ENCODE measurements around the gene PRICKLE2. TPM values are rescaled to one million over a fixed set of nuclear protein-coding genes. Genes with fewer than 3 reads are reported as not detected.

Gene PRICKLE2
- total RNA-seq, 1 experiment from 2014 or later = 3.2 TPM

- no peaks in the 10 kb centered on the region for H3K9me3 ChIP-seq (ENCODE audit: control insufficient read depth, low read depth, low read length)
- no peak overlapping the region for H4K5ac ChIP-seq (ENCODE audit: insufficient read length, low read depth, low read length)
- no peaks in the 10 kb centered on the region for H3K4me1 ChIP-seq (ENCODE audit: insufficient read depth, low read length)
- peak; percentile 62 for TF ChIP-seq CTCF (conservative IDR thresholded peaks at IDR 0.05)
- Mint-ChIP-seq H3K27me3 (ENCODE audit: low read depth) (peaks cover 1% of the 10 kb centered on the region; the same call in 1 of the 2 replicates), H3K9me3 (no peaks in the 10 kb centered on the region), H3K4me3 (no peak overlapping the region), H3K27ac (no peak overlapping the region), H3K4me1 (peaks cover 6 to 21% of the 10 kb centered on the region in 2 experiments), H3K36me3 (ENCODE audit: insufficient read depth in 1 of 3, low read depth in 3 of 3) (no peaks in the 10 kb centered on the region; a peak in 1 of 7 replicates)
- no peak overlapping the region for H3T11ph ChIP-seq (ENCODE audit: low read length)
- H3K79me2 ChIP-seq (ENCODE audit: insufficient read depth, low read length) = no peaks in the 10 kb centered on the region
- H2BK12ac ChIP-seq (ENCODE audit: insufficient read length, low read depth, low read length) = no peak overlapping the region
- no peak overlapping the region for H2AK5ac ChIP-seq (ENCODE audit: insufficient read length, low read length)
- H3K23me2 ChIP-seq (ENCODE audit: insufficient read length, low read depth, low read length, poor library complexity, severe bottlenecking) = no peaks in the 10 kb centered on the region
- WGBS (ENCODE audit: extremely low coverage, insufficient read length, low lambda C conversion rate) = no CpG with 5 or more reads among the region's 9 CpGs
- no peak overlapping the region for H2AFZ ChIP-seq (ENCODE audit: low read length)
- no peak overlapping the region for H3K56ac ChIP-seq (ENCODE audit: insufficient read length, low read depth, low read length)
- H3K27ac ChIP-seq (ENCODE audit: insufficient read length, low read depth, low read length) = no peak overlapping the region
- H3K4ac ChIP-seq (ENCODE audit: low read depth, low read length) = no peak overlapping the region
- H3K14ac ChIP-seq (ENCODE audit: insufficient read depth, low read length) = no peak overlapping the region
- H2BK15ac ChIP-seq (ENCODE audit: low read depth, low read length) = no peak overlapping the region
- H3K9ac ChIP-seq (ENCODE audit: extremely low read depth, insufficient read length, low read length) = no peak overlapping the region
- H4K20me1 ChIP-seq (ENCODE audit: control insufficient read depth, insufficient read depth, insufficient read length) = no peaks in the 10 kb centered on the region
- no peak overlapping the region for H2BK5ac ChIP-seq (ENCODE audit: insufficient read length, low read length)
- no peaks in the 10 kb centered on the region for H3K27me3 ChIP-seq (ENCODE audit: insufficient read depth, low read length)
- DNase-seq = no peak
- H3K23ac ChIP-seq (ENCODE audit: insufficient read length, low read depth, low read length) = no peak overlapping the region
- no peak overlapping the region for H3K4me2 ChIP-seq (ENCODE audit: insufficient read depth, insufficient read length, low read length)
- H4K91ac ChIP-seq (ENCODE audit: insufficient read length, low read depth, low read length) = no peak overlapping the region
- H3K79me1 ChIP-seq (ENCODE audit: insufficient read depth, low read depth, low read length, poor library complexity, severe bottlenecking) = no peaks in the 10 kb centered on the region
- H3K18ac ChIP-seq (ENCODE audit: insufficient read length, low read depth, low read length) = no peak overlapping the region
- no peak overlapping the region for H2BK20ac ChIP-seq (ENCODE audit: low read depth, low read length, poor library complexity, severe bottlenecking)
- no peak overlapping the region for H2BK120ac ChIP-seq (ENCODE audit: low read depth, low read length, poor library complexity, severe bottlenecking)
- H4K8ac ChIP-seq (replicated peaks; ENCODE audit: insufficient read length, low read depth, low read length) = no peak overlapping the region
Measured at GRCh38 chr3:64244011-64244942, 19.0 kb upstream of the PRICKLE2 start.
